Measurements from ENCODE around the gene SCML1.

DNA sequence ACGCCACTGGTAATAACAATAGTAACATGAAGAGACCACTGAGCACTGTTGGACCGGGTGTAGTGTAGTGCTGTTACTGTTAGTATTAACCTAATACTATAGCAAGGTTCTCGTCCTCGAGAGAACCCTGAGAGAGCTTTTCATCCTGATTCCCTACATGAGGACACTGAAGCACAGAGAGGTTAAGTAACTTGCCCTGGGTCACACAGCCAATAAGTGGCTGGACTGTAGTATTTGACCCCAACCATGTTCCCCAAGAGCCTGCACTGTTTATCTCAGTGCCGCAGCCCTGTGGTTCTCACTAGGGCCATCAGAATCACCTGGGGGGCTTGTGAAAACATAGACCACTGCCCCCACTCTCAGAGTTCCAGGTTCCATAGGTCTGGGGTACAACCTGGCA, 10.4 kb downstream of the SCML1 start:
- TF ChIP-seq CTCF (IDR thresholded peaks at IDR 0.05), result no peak
- TF ChIP-seq POLR2A (IDR thresholded peaks at IDR 0.05), result no peak

All from testis (tissue), 2 donors.